ENCODE data around the gene RNF169. TPM values are rescaled to one million over a fixed set of nuclear protein-coding genes. Genes with fewer than 3 reads are reported as not detected.

RNF169 gene
- total RNA-seq: 7.9 and 10.3 TPM in 2 replicates

GRCh38 chr11:74748211-74749126 is at the start of gene RNF169:
RNF169 (plus strand) TSS chr11:74748849; CDS start chr11:74748881, 32 bp downstream.

DNA sequence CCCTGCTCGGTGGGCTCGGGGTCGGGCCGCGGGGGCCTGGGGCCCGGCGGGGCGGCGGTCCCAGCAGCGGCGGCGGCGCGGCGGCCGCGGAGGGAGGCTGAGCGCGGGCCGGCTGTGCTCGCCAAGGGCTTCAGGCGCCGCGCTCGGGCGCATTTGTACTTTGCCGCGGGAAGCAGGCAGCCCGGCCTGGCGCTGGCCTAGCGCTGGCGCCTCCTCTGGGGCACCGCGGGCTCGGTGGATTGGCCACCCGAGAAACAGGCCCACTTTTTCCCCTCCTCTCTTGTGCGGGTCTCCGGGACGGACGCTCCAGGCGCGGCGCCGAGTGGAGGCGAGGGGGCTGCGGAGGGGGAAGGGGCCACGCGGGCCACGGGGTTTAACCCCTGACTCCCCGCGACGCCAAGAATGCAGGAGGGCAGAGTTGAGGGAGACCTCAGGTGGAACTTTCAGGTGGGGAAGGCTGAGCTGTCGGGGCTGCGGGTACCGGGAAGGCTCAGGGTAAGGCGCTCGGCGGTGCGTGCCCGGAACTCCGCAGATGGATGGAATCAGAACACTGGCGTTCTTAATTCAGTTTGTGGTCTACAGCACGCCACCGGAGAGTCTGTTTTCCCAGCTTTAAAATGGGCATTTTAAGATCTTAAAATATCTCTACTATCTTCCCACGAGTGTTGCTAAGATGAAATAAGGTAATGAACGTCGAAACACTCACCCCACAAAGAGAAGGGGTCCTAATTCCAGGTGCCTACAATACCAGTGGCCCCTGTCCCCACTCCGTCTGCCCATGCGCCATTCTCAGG is 17.2 kb upstream of the RNF169 start, which contains the start of gene CHRDL2:
Gene CHRDL2, minus strand, starts transcription at position 126 of the 794 bp plus-strand sequence. CDS start 538 bp downstream, outside the sequence.

Other genes with a start within 250 kb of the RNF169 start
- 11.3 and 20.0 TPM in 2 replicates for gene POLD3, start 156.3 kb upstream of the RNF169 start, total RNA-seq
- gene CHRDL2, start 17.4 kb upstream of the RNF169 start, total RNA-seq: not detected in 2 replicates
- 9.1 and 11.8 TPM in 2 replicates for gene XRRA1, start 200.2 kb downstream of the RNF169 start, total RNA-seq
- 21.7 and 22.4 TPM in 2 replicates for gene SPCS2, start 200.4 kb downstream of the RNF169 start, total RNA-seq
- gene NEU3, start 240.1 kb downstream of the RNF169 start, total RNA-seq: 5.9 and 6.5 TPM in 2 replicates

All from bronchus fibroblast of lung (primary cell).